ENCODE results near the gene RALGDS. TPM values are rescaled to one million over a fixed set of nuclear protein-coding genes. Genes with fewer than 3 reads are reported as not detected.

RALGDS gene
- total and polyA plus RNA-seq, 9 of the 15 experiments (the other 6 are each of a cell fraction or from before 2014, with no cell fraction given): 0.75 to 43.3 (median 27.1) TPM

DNA sequence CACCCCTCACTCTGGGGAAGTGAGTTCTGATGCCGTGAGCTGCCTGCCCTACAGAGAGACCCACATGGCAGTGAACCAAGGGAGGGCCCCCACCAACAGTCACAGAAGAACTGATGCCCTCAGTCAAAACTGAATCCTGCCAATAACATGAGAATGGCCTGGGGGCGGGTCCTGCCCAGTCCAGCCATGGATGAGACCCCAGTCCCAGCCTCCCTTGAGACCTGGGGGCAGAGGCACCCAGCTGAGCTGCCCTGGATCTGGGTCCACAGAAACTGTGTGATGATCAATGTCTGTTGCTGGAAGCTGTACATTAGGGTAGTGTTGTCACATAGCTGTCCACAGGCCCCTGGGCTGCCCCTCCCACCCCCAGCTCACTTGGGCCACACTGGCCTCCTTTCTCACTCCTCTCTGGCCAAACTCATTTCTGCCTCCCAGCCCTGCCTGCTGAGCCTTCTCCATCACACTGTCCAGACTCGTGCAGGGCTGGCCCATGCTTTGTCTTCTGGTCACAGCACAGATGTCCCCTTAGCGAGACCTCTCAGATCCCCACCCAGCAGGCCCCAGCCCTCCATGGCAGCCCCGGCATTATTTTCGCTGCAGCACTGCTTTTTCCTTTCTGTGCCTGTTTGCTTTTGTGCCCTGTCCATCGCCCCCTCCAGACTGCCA, 25.8 kb upstream of the RALGDS start:
- in situ Hi-C loops (cut with MboI): loop anchor here (5.0 kb wide), 1 partner anchor 40 kb away; no protein-coding TSS in a partner anchor
- Histone ChIP-seq H3K79me2 (ENCODE audit: control insufficient read depth, insufficient read depth, low read length) (peaks cover 67% of the 10 kb centered on the region), H3K4me2 (ENCODE audit: insufficient read depth, low read length) (peak overlapping the region; percentile 86; the same call in 1 of the 2 replicates), H3K4me3 (peak overlapping the region; percentile 80; the same call in 1 of the 2 replicates), H3K9ac (ENCODE audit: insufficient read depth in 1 of 2, low read depth in 2 of 2, low read length in 2 of 2) (peak overlapping the region; percentile 83 to 99; a peak in 3 of 4 replicates), H3K27me3 (ENCODE audit: control insufficient read depth in 2 of 2, insufficient read depth in 2 of 2, low read length in 2 of 2) (no peaks in the 10 kb centered on the region), H2AFZ (ENCODE audit: low read depth, low read length) (no peak overlapping the region), H3K9me1 (ENCODE audit: control insufficient read depth, insufficient read depth, low read length) (peaks cover 5% of the 10 kb centered on the region), H3K9me3 (replicated peaks; ENCODE audit: control insufficient read depth, insufficient read depth, low read depth, low read length) (no peaks in the 10 kb centered on the region), H3K4me1 (replicated peaks in 1 of 2; ENCODE audit: control insufficient read depth in 2 of 2, insufficient read depth in 2 of 2, low read length in 2 of 2) (peaks cover 35 to 72% of the 10 kb centered on the region in 2 experiments), H4K20me1 (replicated peaks; ENCODE audit: control insufficient read depth, insufficient read depth, low read length) (peaks cover 27% of the 10 kb centered on the region; the same call in 1 of the 2 replicates), H3K36me3 (ENCODE audit: control insufficient read depth, insufficient read depth, low read length) (peaks cover 18% of the 10 kb centered on the region; the same call in 1 of the 3 replicates), H3K27ac (ENCODE audit: extremely low read depth, low read depth, low read length) (no peak overlapping the region)
- DNase-seq (ENCODE audit: extremely low read depth in 1 of 4, low spot score in 3 of 4) (no peak), ATAC-seq (no peak), FAIRE-seq (no peak)
- 84% methylated on average over 5 of the region's 7 CpGs for WGBS (ENCODE audit: insufficient coverage, low coverage, missing lambda C conversion rate)
- POLR2A ChIA-PET: interaction anchor here (0.8 to 1.6 kb wide), 6 partner anchors 10 to 168 kb away, joined by 3 to 8 read pairs (median 3); partner anchors contain the start of gene GFI1B
- no TSS peak for BruUV-seq (replicated peaks)
- intact Hi-C loops (cut with micrococcal nuclease): loop anchor here (5.0 kb wide), 3 partner anchors 105 to 170 kb away; partner anchors contain the start of gene GFI1B
- CTCF ChIA-PET (ENCODE audit: low intra/inter-chr PET ratio): interaction anchor here (3.0 kb wide), 1 partner anchor 43 kb away, joined by 26 read pairs; no protein-coding TSS in a partner anchor
- peak; percentile 11; the same call in 1 of the 2 replicates for TF ChIP-seq FOXP1 (CRISPR knock-in tag; IDR thresholded peaks at IDR 0.05)
- TF ChIP-seq ZFX (CRISPR knock-in tag; IDR thresholded peaks at IDR 0.05): 0 out of 2 replicates have a peak, but pooled peaks have one; percentile 28
- no peak for TF ChIP-seq BRD4 (IDR thresholded peaks at IDR 0.05)
